COLO668 (cell line): Measurements from ENCODE around the gene TBC1D21.
"Not testable (repeated sequence)": the region's sequence is repeated elsewhere in the genome, so short reads cannot be mapped to it uniquely, and the experiment has no call there.

Source experiments
- DNase-seq: peaks from one replicate; lab custom pipeline; 2025; ENCODE audit not compliant: unreplicated experiment; lab: John Stamatoyannopoulos, UW

The TBC1D21 gene

DNA sequence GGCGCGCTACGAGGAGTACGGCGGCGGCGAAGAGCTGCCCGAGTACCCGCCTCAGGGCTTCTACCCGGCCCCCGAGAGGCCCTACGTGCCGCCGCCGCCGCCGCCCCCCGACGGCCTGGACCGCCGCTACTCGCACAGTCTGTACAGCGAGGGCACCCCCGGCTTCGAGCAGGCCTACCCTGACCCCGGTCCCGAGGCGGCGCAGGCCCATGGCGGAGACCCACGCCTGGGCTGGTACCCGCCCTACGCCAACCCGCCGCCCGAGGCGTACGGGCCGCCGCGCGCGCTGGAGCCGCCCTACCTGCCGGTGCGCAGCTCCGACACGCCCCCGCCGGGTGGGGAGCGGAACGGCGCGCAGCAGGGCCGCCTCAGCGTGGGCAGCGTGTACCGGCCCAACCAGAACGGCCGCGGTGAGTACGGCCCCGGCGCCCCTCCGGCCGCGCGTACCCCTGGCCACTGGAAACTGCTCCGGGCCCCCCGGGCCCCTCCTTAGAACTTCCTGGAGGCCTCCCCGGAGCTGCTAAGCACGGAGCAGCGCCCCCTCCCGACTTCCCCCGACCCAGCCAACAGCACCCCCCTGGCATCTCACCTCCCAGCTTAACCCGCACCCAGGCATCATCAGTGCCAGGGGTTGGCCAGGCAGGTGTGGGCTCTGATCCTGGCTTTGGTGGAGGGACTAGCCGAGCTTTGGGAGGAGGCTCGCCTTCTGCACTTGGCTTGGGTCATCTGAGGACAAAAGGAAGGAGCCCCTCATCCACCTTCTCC, 54.3 kb downstream of the TBC1D21 start:
- DNase-seq = peak; percentile 67

DNA sequence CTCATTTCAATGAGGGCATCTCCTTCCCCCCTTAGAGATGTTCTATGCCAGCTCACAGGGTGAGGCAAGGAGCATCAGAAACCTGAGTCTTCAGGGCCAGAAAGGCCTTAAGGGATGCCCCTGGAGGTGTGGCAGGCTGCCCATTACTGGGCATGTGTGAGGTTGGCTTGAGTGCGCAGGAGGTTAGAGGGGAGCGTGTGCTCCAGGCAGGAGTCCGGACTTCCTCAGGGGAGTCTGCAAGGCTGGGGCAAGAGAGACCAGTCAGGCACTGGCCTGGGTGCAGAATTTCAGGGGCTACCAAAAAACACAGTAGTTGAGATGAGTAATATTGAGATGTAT, 54.8 kb downstream of the TBC1D21 start:
- DNase-seq = no peak

- DNase-seq = no peak
Observed at GRCh38 chr15:73928971-73929627, 55.7 kb downstream of the TBC1D21 start.

DNA sequence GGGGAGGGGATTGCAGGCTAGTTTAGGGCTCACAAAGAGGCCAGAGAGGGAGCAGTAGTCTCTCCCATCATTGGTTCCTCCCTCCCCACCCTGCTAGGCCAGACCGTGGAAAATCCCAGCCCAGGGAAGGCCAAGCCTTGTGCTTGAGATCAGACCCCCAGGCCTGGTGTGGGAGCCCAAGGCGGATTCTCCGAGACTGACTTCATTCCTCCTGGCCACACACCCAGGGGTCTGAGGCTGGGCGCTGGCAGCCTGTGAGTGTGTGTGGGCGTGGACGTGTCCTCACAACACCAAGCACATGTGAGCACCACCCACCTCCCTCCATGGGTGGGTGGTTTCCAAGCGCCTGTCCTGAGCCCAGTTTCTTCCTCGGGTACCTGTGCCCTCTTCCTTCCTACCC, 57.0 kb downstream of the TBC1D21 start:
- no peak for DNase-seq

GRCh38 chr15:73930790-73931281, 57.5 kb downstream of the TBC1D21 start:
- DNase-seq = no peak

- no peak for DNase-seq
Observed at GRCh38 chr15:73931441-73931840, 58.1 kb downstream of the TBC1D21 start.

DNA sequence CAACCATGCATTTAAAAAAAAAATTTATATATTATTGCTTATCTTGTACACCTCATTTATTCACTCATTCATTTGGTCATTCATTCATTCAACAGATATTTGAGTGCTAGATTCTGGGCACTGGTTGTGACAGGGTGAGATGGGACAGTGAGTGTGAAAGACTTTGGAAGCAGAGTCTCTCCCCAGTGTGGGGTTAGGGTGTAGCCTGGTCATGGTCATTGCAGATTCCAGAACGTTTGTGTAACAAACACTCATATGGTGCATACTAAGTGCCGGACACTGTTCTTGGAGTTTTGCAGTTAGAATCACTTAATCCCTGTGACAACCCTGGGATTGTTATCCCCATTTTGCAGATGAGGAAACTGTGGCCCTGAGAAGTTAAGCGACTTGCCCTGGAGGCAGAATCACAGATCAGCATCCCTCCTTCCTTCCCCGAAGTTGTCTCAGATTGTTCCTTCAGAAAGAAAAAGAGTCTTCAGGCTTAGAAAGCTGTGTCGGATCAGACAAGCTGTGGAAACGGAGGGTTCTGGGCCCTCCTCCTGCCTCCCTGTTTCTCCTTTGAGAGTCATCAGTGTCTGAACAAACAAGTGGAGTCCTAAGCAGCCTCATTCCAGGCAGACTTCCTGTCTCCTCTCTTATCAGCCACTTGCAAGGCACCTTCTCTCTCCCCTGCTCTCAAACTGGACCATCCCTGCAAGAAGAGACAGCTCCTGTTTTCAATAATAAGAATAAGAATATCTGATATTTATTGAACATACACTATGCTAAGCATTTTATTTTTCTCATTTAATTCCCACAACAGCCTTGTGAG, 59.2 kb downstream of the TBC1D21 start:
- DNase-seq = no peak

DNA sequence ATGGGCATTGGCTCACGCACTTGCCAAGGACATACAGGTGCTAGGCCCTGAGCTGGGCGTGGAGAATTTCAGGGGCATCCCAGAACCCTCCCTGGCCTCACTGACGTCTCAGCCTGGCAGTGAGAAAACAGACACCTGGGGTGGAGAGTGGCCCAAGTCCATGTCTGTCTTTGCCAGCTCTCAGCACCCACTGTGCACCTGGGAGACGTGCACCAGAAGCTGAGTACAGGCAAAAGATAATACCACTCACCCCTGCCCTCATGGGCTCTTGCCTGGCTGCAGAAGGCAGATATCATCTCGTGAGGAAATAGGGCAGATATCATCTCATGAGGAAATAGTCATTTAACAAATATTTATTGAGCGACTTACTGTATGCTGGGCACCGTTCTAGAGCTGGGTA, 60.9 kb downstream of the TBC1D21 start:
- no peak for DNase-seq

GRCh38 chr15:73935547-73935946, 62.2 kb downstream of the TBC1D21 start:
- no peak for DNase-seq

DNA sequence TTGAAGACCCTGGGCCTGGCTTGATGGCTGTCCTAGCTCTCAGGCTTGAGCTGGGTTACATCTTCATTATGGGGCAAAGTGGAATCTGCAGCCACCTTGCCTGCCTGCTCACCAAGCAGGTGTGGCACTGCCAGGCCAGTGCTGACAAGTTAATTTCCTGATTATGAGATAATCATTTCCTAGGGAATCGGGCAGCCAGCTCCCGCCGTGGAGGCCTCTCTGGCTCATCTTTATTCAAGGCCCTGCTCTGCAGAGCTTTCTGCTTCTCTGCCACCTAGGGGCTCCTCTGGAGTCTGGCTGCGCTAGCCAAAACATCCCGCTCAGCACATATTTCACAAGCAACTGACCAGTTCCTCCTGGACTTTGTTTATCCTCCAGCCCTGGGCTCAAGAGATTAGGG, 62.8 kb downstream of the TBC1D21 start:
- DNase-seq = no peak

DNA sequence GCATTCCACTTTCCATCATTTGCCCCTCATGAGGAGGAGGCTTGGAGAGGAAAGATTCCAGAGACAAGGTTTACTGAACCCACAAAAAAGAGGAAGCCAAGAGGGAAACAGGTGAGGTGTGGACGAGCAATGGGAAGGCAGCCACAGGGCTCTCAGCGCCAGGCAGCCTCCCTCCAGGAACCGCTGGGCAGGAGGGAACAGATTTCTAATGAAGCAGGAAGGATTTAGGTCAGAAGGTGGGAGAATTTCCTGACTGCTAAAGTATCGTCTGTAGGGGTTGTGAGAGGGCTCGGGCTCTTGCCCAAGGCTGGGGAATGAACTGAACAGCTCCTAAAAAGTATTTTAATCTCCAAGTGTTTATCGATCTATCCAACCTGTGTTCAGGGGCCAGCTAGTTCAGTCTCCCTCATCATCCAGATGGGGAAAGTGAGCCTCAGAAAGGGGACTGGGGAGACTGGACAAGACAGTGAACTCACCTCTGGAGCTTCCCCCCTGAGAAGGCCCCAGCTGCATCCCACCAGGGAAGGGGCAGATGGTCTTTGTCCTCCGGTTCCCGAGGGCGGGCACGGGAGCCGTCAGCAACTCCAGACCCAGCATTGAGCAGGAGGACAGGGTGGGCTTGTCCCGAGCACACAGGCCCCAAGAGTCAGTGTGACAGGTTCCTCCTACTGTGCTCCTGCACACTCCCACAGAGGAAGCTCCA, 63.4 kb downstream of the TBC1D21 start:
- no peak for DNase-seq

GRCh38 chr15:73937296-73937695, 63.9 kb downstream of the TBC1D21 start:
- no peak for DNase-seq

DNA sequence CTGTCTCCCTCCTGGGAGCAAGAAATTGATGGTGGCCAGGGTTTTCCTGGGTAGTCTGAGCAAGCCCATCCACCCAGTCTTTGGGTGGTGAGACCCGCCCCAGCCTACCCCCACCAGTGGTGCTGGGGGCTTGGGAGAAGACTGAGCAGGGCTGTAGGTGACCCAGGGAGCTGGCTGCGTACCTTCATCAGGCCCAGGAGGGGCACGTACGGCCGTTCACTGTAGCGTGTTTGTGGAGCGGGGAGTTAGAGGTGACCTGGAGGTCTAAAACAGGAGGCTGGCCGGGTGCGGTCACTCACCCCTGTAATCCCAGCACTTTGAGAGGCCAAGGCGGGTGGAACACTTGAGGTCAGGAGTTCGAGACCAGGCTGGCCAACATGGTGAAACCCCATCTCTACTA, 64.4 kb downstream of the TBC1D21 start:
- no peak for DNase-seq

- not testable (repeated sequence) for DNase-seq
Observed at GRCh38 chr15:73938516-73938915, 65.2 kb downstream of the TBC1D21 start.
